Measurements from ENCODE around the gene HDAC4. TPM values are rescaled to one million over a fixed set of nuclear protein-coding genes. Genes with fewer than 3 reads are reported as not detected.
A peak's percentile ranks its signal among the peaks of the same experiment; 100 is the strongest.

Gene HDAC4
- total and polyA plus RNA-seq, 9 donors: 7.0 to 74.0 (median 46.3) TPM

DNA sequence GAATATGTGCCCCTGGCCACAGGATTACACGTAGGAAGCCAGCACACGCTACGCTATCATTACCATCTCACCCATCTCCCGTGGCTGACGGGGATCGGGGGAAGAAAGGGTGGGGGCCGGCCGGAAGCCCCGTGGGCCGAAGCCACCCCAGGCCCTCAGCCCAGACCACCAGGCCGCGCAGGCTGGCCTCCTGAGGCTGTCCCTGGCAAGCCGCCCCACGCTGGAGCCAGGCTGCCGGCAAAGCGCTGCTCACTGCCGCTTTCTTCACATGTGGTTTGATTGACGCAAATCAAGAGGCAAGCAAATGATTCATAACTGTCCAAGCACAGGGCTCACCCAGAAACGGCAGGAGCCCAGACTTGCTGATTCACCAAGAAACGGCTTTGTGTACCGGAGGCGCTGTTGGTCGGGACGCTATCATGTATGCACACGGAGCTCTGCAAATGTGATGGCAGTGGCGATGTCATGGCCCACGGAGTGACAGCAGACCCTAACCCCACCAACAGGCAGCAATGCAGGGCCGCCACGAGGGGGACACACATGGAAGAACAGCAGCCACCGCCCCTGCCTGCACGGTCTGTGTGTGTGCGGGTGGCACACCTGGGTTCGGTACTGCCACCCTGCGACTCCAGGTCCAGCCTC is 125.7 kb downstream of the HDAC4 start:
- intact Hi-C loops (cut with DNase I): no loop called here
- 44 to 54% (median 51%) methylated on average over 34 of the region's 34 CpGs for WGBS, 3 donors
- peak overlapping the region; percentile 5 for H3K4me3 ChIP-seq
- no peaks in the 10 kb centered on the region for H3K36me3 ChIP-seq
- no peaks in the 10 kb centered on the region for H3K9me3 ChIP-seq
- TF ChIP-seq, protein P1, sequence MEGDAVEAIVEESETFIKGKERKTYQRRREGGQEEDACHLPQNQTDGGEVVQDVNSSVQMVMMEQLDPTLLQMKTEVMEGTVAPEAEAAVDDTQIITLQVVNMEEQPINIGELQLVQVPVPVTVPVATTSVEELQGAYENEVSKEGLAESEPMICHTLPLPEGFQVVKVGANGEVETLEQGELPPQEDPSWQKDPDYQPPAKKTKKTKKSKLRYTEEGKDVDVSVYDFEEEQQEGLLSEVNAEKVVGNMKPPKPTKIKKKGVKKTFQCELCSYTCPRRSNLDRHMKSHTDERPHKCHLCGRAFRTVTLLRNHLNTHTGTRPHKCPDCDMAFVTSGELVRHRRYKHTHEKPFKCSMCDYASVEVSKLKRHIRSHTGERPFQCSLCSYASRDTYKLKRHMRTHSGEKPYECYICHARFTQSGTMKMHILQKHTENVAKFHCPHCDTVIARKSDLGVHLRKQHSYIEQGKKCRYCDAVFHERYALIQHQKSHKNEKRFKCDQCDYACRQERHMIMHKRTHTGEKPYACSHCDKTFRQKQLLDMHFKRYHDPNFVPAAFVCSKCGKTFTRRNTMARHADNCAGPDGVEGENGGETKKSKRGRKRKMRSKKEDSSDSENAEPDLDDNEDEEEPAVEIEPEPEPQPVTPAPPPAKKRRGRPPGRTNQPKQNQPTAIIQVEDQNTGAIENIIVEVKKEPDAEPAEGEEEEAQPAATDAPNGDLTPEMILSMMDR (IDR thresholded peaks at IDR 0.05): no peak
- TF ChIP-seq EP300 (IDR thresholded peaks at IDR 0.05) (no peak), POLR2A (IDR thresholded peaks at IDR 0.05) (no peak)
- H3K27me3 ChIP-seq: no peaks in the 10 kb centered on the region
- DNase-seq: peak; percentile 18 to 72 (median 57)
- H3K27ac ChIP-seq: peak overlapping the region in 1 of 2 donors; percentile 30
- H3K4me1 ChIP-seq (ENCODE audit: insufficient read depth): peaks cover 14% of the 10 kb centered on the region

DNA sequence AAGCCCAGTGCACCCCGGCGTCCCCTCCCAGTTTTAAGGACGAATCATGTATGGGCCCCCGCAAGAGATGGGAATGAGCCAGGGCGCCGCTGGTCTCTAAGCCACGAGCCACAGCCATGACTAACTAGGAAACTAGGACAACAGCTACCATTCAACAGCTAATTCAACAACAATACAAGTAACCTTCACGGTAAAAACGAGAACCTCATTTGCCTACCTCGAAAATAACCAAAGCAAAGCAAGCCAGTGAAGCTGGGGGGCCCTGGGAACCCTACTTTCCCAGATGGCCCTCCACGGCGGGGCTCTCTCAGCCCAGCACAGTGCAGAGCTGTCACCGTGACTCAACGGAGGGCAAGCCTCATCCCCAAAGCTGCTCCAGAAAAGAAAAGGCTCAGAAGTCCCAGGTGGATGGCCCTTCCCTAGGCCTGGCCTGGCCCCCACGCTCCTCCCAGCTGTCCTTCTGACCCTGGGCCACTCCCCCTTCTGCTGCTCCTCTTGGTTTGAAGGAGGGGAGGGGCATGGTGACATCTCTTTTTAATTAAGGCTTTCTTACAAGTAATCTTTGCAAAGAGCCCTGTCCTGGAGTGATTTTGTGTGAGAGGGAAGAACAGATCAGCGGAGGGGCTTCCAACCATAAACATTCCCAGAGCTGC is 126.3 kb downstream of the HDAC4 start:
- peak in 3 of 5 donors; percentile 10 to 42 (median 26) for DNase-seq
- H3K27me3 ChIP-seq: no peaks in the 10 kb centered on the region
- no peaks in the 10 kb centered on the region for H3K9me3 ChIP-seq
- WGBS, 3 donors: 86 to 90% (median 88%) methylated on average over 16 of the region's 16 CpGs
- H3K27ac ChIP-seq: peak overlapping the region; percentile 30 to 41
- intact Hi-C loops (cut with DNase I): no loop called here
- H3K4me3 ChIP-seq: peak overlapping the region; percentile 5
- H3K4me1 ChIP-seq (ENCODE audit: insufficient read depth): peaks cover 14% of the 10 kb centered on the region
- H3K36me3 ChIP-seq: no peaks in the 10 kb centered on the region
- TF ChIP-seq POLR2A (IDR thresholded peaks at IDR 0.05) (no peak), EP300 (IDR thresholded peaks at IDR 0.05) (no peak)
- TF ChIP-seq, protein P1 (IDR thresholded peaks at IDR 0.05): no peak

DNA sequence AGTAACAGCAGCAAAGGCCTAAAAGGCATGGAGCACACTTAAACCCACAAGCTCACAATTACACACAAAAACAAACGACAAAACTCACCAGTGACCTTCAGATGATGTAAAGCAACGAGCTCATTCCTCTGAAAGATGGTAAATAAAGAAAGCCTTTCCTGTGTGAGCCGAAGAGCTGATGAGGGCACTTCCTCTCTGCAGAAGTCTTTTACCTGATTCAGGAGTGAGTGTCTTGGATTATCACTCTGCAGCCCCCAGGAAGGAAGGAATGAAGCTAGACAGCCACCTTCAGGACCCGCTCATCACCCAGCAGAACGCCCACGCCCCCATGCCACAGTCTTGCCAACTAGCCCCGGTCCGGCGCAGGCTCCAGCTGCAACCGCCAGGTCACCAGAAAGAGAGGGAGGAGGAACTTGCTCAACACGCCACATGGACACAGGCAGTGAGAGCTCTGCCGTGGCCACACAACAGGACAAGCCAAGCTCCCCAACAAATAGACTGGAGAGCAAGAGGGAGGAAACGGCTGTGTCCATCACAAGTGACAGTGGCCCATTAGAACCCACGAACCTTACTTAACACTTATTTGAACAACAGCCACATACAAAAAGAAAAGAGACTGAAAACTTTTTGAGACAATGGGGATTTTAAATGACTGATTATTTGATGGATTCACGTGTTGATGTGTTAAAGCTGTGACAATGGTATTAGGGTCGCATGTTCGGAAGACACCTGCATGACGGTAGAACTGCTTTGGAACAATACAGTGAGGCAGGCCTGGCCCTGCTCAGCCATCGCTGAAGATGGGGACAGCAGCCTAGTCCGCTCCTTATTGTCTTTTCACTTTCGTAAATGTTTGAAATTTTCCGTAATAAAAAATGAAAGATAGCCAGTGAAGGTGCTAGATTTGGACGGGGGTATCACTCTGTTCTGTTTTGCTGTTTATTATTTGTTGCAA is 127.3 kb downstream of the HDAC4 start:
- 85 to 88% (median 86%) methylated on average over 23 of the region's 23 CpGs for WGBS, 3 donors
- H3K9me3 ChIP-seq: no peaks in the 10 kb centered on the region
- peak in 3 of 5 donors; percentile 7 to 29 (median 16) for DNase-seq
- no peaks in the 10 kb centered on the region for H3K36me3 ChIP-seq
- no peaks in the 10 kb centered on the region for H3K27me3 ChIP-seq
- no peak overlapping the region for H3K27ac ChIP-seq
- H3K4me1 ChIP-seq (ENCODE audit: insufficient read depth): peaks cover 14% of the 10 kb centered on the region
- TF ChIP-seq EP300 (IDR thresholded peaks at IDR 0.05): no peak
- TF ChIP-seq, protein P1 (IDR thresholded peaks at IDR 0.05): no peak
- no peak for TF ChIP-seq POLR2A (IDR thresholded peaks at IDR 0.05)
- no peak overlapping the region for H3K4me3 ChIP-seq
- intact Hi-C loops (cut with DNase I): no loop called here

DNA sequence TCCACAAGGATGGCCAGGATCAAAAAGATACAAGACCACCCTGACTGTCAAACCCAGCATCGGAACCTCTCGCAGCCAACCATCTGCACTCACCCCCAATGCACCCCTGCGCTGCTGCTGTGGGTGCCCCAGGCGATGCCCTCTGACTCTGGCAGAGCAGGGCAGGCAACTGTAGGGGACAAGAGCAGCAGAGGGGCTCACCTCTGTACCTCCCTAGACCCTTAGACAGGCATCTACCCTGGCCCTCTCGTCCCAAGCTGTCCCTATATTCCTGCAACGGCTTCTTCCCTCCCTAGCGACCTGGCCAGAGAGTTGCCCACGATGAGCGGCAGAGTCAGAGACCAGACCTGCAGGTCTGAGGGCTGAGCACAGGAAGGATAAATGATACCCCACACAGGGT is 128.2 kb downstream of the HDAC4 start:
- Histone ChIP-seq H3K27me3 (no peaks in the 10 kb centered on the region), H3K36me3 (no peaks in the 10 kb centered on the region), H3K27ac (no peak overlapping the region), H3K4me1 (ENCODE audit: insufficient read depth) (peaks cover 21% of the 10 kb centered on the region), H3K9me3 (no peaks in the 10 kb centered on the region), H3K4me3 (no peak overlapping the region)
- DNase-seq: no peak
- TF ChIP-seq EP300 (IDR thresholded peaks at IDR 0.05) (no peak), POLR2A (IDR thresholded peaks at IDR 0.05) (no peak)
- TF ChIP-seq, protein P1 (IDR thresholded peaks at IDR 0.05): no peak
- WGBS, 3 donors: 97 to 98% (median 97%) methylated on average over 9 of the region's 9 CpGs
- intact Hi-C loops (cut with DNase I): no loop called here
